KBM-7 (cell line): Measurements from ENCODE around the gene JCAD.

Experiments used
- DNase-seq: peaks from one replicate; pipeline ENCODE4 v3.0.0-alpha.2; 2015
- in situ Hi-C: fragments of 300-500 bp; cut with MboI; formaldehyde crosslinking; loops from 2 replicates; pipeline ENCODE4 v1.14.3; 2020; ENCODE audit warnings: low sequenced_read_pairs, low pct_unique_long_range_greater_than_20kb, mixed read lengths

Gene JCAD

DNA sequence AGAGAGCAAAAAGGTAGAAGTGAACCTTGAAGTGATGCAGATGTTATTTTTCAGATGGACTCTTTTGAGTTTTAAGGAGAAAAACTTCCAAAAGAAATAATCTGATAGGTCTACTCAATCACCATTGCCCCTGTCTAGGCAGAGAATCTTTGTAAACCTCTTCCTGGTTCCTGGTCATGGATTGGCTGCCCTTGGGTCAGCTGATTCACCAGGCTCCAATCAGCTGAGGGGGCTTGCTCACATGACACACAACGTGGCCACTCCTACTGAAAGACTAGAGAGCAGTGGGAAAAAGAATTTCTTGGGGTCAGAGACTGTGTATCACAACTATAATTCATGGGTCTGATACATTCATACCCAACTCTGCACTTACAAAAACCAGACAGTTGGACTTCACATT, 20.0 kb upstream of the JCAD start:
- no peak for DNase-seq
- in situ Hi-C loops = no loop called here

DNA sequence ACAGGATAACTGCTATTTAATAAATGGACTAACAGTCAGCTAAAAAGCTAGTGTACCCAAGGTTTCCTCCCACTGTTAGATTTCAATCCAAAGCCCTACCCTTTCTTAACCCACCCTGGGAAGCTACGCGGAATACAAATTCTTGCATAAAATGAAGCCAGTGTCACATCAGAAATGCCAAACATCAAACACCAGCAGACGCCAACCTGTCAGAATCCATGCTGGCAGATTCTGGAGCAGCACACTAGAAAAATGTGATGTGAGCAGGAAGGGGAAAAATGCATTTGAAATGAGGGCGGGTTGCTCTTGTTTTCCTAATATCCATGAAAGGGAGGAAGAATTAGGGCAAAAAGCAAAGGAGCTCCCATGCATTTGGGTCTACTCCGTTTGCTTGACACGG, 16.1 kb upstream of the JCAD start:
- in situ Hi-C loops = no loop called here
- no peak for DNase-seq

DNA sequence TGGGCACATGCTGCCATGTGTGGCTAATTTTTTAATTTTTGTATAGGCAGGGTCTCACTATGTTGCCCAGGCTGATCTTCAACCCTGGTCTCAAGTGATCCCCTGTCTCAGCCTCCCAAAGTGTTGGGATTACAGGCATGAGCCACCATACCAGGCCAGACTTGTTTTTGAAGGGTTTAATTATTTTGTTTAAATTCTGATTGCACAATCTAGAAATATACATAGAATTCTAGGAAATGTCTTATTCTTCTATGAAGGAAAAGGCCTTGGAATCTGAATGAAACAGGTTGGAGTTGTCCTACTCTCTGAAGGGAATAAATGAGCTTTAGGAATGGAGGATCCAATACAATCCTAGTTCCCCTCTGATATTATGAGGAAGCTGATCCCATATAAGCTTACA, 15.5 kb upstream of the JCAD start:
- no peak for DNase-seq
- in situ Hi-C loops = no loop called here

DNA sequence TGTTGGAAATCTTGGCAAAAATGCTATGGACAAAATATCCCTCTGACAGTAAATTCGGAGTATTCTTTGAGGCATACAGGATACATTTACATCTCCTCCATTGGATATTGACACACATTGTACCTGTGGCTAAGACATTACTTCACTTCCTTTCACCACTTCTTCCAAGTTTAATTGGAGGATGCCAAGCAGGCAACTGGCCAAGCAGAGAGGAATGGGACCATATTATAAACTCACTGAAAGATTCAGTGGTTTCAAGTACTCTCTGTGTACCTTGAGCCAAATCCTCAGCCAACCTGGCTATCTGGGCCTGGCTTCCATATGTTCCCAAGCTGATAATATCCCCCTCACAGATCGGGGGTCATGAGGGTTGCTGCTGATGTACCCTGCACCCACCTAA, 14.7 kb upstream of the JCAD start:
- in situ Hi-C loops = no loop called here
- no peak for DNase-seq

DNA sequence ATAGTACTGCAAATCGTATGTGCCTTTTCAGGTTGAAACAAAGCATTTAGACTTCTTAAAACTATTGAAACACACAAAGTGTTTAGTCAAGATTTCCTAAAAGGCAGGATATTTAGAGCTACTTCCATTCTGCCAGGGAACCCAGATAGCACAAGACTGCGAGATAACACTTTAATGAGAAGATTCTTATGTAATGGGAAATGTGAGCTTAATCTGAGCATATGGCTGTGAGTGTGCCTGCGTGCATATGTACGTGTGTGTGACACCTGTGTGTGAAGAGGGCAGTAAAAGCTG, 14.3 kb upstream of the JCAD start:
- in situ Hi-C loops = no loop called here
- no peak for DNase-seq

DNA sequence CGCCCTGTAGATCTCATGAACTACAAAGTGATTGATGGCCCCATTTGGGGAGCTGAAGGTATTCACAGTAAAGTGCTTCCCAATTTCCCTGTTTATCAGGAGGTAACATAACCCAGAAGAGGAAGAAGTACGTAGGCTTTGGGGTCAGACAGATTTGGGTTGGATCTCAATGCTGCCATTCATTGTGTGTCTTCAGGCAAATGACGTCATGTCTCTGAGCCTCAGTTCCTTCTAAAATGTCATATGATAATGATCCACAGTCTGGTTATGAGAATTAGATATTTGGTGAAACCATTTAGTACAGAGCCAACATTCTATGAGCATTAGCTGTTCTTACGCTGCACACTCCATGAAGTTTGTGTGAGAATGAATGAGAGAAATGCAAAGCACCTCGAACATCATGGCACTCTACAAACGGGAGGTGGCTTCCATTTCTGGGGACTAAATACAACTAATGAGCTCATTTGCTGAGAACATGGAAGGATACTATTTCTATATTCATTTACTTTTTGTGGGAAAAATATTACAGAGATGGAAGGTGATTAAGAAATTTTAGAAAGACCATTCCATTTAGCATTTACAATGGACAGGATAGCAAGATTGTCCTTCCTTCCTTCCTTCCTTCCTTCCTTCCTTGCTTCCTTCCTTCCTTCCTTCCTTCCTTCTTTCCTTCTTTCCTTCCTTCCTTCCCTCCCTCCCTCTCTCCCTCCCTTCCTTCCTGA, 13.8 kb upstream of the JCAD start:
- DNase-seq = no peak
- in situ Hi-C loops = no loop called here

DNA sequence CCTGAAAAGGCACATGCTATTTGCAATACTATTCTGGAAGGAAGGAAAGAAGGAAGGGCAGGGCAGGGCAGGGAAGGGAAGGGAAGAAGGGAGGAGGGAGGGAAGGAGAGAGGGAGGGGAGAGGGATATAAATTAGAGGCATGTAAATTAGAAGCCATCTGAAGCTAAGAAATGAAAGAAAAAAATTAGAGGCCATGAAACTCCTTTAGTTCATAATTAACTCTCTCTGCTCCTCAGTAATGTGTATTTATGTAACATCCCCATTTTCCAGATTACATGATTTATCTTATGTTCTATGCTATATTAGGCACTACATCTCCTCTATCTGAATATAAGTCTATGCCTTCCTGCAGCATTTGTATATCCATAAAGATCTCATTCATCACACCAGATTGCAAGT, 12.7 kb upstream of the JCAD start:
- in situ Hi-C loops = no loop called here

DNA sequence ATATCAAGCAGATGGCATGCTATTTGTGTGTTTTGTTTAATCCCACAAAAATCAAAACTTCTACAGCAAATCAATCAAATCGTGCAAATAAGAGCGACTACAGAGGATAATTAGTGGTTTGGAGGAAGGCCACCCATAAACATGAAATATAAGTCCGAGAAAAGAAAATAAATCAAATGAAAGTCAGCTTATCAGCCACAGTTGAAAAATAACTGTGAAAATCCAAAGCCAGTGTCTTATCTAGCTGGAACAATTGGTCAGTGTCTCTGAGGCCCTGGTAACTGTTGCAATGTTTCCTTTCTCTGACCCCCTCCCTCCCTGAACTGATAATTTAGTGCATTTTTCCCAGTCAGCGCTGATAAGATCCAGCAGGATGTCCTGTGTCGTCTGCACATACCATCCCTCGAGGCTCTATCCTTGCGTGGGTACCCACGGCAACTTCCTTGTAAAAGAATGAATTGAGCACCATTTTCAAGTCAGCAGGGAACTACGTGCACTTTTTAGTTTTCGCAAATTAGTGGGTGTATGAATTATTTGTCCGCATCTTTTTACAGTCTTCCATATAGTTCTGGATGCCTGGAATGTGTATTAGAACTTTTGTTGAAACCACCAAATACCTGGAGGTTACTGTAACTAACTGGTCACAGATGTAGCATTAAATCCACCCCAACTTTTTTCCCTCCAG, 10.8 kb upstream of the JCAD start:
- DNase-seq = no peak
- in situ Hi-C loops = no loop called here

More for the DNA sequence above, 12.7 kb upstream of the JCAD start:
- no peak for DNase-seq

DNA sequence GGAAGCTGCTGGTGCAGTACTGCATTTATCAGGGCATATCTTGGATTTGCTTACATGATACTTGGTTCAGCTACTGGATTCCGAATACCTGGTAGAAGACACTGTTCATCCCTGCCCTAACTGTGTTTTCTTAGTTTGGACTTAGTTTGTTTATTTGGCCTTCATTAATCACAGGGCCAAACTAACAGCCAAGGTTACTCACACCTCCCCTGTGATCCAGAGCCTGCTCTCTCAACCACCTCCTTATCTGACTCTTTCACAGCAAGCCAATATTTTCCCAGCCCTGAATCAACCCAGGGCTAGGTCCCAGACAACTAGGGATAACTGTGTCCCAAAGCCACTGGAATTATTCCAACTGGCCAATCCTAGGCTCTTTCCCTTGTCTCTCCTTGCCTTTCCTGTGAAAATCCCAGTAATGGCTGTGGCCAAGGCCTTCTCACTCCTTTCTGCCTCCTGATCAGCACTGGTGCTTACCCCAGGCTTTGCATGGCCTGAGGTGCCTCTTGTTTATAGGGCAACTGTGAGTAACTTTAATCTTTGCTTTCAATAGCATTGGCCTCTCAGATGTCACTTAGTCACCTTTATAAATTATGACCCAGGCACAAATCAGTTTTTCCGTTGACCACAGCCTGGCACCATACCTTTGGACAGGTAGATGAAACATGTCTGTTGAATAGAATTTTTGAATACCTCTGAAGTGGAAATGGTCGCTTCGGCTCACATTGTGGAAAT, 9.3 kb upstream of the JCAD start:
- DNase-seq = no peak
- in situ Hi-C loops = no loop called here

DNA sequence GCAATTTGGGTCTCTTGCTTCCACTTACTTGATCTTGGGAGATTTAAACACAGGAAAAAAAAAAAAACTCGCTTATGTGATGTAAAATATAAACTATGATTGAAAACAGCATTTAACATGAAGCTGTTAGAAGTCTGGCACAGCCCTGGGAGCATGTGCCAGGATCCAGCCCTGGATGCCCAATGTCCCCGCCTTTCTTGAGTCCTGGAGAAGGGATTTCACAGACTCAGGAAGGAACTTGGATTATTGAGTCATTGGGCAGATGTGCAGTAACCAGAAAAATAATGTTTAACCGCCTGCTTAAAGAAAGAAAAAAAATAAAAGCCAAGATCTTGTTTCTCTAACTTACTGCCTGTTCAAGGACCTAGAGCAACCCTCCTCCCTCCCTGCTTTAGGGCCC, 3.7 kb upstream of the JCAD start:
- DNase-seq = no peak
- in situ Hi-C loops = no loop called here

DNA sequence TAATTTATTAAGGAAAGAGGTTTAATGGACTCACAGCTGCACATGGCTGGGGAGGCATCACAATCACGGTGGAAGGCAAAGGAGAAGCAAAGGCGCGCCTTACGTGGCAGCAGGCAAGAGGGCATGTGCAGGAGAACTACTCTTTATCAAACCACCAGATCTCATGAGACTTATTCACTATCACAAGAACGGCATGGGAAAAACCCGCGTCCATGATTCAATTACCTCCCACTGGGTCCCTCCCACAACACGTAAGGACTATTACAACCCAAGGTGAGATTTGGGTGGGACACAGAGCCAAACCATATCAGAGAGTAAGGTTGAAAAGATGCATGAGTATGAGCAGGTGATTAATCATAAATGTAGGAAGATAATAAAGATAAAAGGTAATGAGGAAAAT, 3.2 kb upstream of the JCAD start:
- no peak for DNase-seq
- in situ Hi-C loops = no loop called here

DNA sequence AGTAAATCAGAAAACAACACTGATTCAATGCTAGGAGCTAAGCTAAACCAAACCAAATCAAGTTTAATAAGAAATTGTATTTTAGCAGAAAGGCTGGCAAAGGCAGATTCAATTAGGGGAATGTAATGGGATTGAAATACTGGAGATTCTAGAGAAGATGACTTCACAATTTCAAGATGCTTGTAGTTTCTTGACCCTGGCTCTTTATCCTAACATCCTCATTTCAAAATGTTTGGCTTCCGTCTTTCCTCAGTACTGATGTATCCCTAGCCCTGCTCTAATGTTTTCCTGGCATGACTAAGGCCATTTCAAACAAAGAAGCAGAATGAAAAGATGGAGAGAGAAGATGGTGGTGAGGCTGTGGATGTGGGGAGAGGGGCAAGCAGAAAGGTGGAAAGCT, 2.7 kb upstream of the JCAD start:
- DNase-seq = peak; percentile 23
- in situ Hi-C loops = no loop called here

DNA sequence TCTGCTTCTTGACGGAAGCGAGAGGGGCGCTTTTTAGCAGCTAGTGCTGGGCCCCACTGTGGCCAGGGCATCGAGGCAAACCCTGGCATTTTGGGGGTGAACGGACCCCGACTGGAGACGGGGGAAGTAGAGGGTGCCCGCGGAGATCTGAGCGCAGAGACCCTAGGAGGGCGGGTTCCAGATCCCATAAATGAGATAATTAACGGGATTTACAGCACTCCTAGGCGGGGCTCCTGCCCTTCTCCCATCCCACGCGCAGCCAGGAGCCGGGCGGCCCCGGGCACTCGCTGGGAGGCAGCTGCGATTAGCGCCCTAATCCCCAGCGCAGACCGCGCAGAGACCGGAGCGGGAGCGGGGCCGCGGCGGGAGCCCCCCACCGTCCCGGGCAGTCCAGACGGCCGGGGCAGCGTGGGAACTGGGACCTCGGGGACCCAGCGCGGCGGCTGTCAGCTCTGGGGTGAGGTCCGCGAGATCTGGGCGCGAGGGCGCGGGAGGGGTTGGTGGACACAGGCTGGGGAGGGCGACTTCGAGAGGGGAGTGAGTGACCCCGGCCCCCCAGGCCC, 735 bp downstream of the JCAD start:
- in situ Hi-C loops = no loop called here
- DNase-seq = no peak

DNA sequence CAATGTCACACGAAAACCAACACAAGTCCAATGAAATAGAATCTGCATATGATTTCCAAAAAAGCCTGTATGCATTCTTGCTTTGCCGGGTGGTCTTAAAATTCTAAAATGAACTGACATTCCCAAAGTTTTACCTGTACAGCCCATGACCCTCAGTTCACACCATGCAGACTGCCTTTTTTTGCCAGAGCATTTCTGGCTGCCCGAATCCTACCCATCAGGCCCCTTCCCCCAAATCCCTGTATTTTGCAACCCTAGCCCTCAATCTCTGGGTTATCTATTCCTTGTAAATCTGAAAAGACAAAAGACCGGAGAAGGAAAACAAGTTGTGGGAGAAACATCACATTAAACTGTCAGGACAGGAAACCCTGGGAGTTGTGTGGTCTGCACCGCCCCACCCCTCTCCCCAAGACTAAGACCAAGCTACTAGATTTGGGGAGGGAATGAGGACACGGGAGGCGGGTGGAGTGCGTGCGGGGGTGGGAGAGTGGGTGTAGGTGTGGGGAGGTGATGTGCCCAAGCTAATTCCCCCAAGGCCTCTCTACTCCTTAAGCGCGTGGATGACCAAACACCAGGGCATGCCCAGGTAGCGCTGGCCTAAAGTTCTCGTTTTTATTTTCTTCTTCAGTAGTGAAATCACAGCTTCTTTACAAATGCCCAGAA, 1.4 kb downstream of the JCAD start:
- no peak for DNase-seq
- in situ Hi-C loops = no loop called here

DNA sequence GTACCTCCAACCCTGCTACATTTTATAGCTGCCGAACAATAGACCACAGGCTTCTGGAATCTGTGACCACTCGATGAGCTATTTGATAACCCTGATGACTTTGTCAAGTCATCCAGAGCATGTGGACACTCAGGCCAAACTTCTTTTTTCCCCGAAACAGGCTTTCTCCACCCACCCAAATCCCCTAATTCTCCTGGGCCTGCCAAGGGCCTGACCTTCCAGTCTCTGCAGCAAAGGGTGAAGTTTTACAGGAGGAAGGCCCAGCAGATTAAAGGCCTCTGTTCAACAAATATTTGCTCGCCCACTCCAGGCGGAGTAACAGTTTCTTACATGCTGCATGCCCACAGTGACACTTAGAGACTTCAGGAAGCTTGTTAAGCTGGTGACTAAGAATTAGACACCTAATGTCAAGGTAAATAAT, 2.0 kb downstream of the JCAD start:
- no peak for DNase-seq
- in situ Hi-C loops = no loop called here

DNA sequence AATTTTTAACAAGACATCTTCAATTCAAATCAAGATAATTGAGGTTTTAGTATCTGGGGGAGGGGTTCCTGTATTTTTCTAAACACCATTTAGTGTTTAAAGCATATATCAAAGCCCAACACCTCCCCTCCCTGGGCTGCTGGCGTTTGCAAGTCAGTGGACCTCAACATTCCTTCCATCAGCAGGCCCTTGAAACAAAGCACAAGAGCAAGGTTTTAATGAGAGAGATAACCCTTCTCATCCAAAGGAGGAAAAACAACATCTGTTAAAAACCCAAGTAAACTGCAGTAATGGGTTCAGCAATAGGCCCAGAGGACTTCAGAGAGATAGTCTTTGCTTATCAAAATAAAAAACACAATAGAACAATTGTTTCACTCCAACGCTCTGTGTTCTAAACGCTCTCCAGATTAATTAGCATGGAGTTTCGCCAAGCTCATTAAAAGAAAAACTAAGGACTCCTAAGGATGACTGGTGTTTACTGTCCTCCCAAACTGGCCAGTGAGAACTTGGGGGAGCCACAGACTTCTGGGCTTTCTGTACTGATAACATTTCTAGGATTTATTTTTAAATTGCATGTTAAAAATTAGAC, 2.5 kb downstream of the JCAD start:
- DNase-seq = no peak
- in situ Hi-C loops = no loop called here

DNA sequence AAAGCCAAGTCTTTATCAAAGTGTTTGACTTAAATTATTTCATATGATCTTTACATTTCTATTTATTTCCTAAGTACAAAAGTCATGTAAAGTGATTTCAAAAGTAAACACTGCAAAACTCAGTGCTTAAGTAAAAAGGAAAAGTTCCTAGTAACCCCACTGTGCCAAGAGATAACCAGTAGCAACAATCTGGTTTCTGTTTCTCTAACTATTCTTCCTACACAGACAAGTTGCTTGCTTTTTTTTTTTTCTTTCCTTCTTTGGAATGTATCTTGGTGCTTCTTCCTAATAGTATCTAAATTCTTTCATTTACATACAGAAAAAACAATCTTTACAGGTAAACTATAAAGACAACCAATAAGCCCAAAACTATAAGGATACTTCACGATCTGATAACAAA, 3.1 kb downstream of the JCAD start:
- in situ Hi-C loops = no loop called here
- DNase-seq = no peak

DNA sequence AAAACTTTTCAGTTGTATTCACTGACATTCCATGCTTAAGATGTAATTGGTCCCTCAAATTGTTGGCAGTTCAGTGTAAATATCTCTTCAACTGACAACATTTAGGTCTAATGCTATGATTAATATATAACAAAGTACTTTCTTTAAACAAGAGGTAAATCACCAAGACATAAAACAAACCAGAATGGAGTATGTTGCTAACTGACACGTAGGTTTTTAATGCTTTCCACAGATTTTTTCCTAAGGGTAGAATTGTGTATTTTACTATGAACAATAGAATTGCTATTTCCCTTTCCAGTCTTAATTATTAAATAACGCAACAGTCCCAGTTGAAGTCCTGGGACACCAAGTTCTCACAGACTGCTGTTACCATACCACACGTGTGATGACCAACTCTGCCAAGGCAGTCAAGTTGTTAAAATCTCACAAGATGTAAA, 4.1 kb downstream of the JCAD start:
- in situ Hi-C loops = no loop called here
- no peak for DNase-seq

DNA sequence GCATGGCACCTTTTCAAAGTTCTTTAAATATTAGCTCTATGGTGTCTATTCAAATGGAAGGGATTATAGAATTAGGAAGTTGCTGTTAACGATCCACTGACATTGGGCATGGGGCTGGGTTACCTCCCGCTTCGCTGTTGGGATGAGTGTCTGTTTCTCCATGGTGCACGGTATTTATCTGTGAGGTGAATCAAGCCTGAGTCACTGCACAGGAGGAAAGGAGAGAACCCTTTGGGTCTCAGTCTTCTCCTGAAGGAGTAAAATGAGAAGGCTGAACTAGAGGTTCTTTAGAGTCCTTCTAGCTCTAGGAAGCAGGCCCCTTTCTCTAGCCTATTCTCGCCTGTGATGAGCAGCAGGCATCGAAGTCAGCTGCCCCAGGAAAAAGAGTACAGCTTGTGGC, 7.3 kb downstream of the JCAD start:
- in situ Hi-C loops = no loop called here
- no peak for DNase-seq
